ENCODE results near the gene TPGS1. TPM values are rescaled to one million over a fixed set of nuclear protein-coding genes. Genes with fewer than 3 reads are reported as not detected.

TPGS1 gene
- total RNA-seq, 1 experiment from 2014 or later = 22.6 TPM

GRCh38 chr19:489418-490196 lies 17.7 kb upstream of the TPGS1 start:
- peak; percentile 38 for DNase-seq
- Histone ChIP-seq H3K27me3 (no peaks in the 10 kb centered on the region), H3K4me3 (peak overlapping the region; percentile 71), H3K9me3 (no peaks in the 10 kb centered on the region), H3K36me3 (no peaks in the 10 kb centered on the region)

- no peak for DNase-seq
- Histone ChIP-seq H3K9me3 (no peaks in the 10 kb centered on the region), H3K27me3 (no peaks in the 10 kb centered on the region), H3K36me3 (no peaks in the 10 kb centered on the region), H3K4me3 (no peak overlapping the region)
These were observed 16.1 kb upstream of the TPGS1 start for GRCh38 chr19:491146-491741.

GRCh38 chr19:492091-492531 lies 15.2 kb upstream of the TPGS1 start:
- Histone ChIP-seq H3K4me3 (no peak overlapping the region), H3K9me3 (no peaks in the 10 kb centered on the region), H3K27me3 (no peaks in the 10 kb centered on the region), H3K36me3 (no peaks in the 10 kb centered on the region)
- no peak for DNase-seq

GRCh38 chr19:493391-494170 lies 13.7 kb upstream of the TPGS1 start:
- no peaks in the 10 kb centered on the region for H3K27me3 ChIP-seq
- H3K36me3 ChIP-seq = no peaks in the 10 kb centered on the region
- no peaks in the 10 kb centered on the region for H3K9me3 ChIP-seq
- H3K4me3 ChIP-seq = no peak overlapping the region
- DNase-seq = no peak

- H3K9me3 ChIP-seq = no peaks in the 10 kb centered on the region
- H3K36me3 ChIP-seq = no peaks in the 10 kb centered on the region
- no peaks in the 10 kb centered on the region for H3K27me3 ChIP-seq
- no peak for DNase-seq
- no peak overlapping the region for H3K4me3 ChIP-seq
These were observed 12.9 kb upstream of the TPGS1 start for GRCh38 chr19:494171-495080.

- no peak overlapping the region for H3K4me3 ChIP-seq
- DNase-seq = no peak
- no peaks in the 10 kb centered on the region for H3K9me3 ChIP-seq
- H3K36me3 ChIP-seq = no peaks in the 10 kb centered on the region
- no peaks in the 10 kb centered on the region for H3K27me3 ChIP-seq
These were observed 12.3 kb upstream of the TPGS1 start for GRCh38 chr19:495081-495401.

GRCh38 chr19:495402-496111 lies 11.7 kb upstream of the TPGS1 start:
- peak; percentile 52 for DNase-seq
- no peaks in the 10 kb centered on the region for H3K9me3 ChIP-seq
- H3K4me3 ChIP-seq = no peak overlapping the region
- no peaks in the 10 kb centered on the region for H3K36me3 ChIP-seq
- H3K27me3 ChIP-seq = no peaks in the 10 kb centered on the region

GRCh38 chr19:496112-496665 lies 11.1 kb upstream of the TPGS1 start, which contains the start of gene MADCAM1:
MADCAM1 (plus strand) TSS chr19:496486; CDS start chr19:496500, 14 bp downstream.
- no peaks in the 10 kb centered on the region for H3K36me3 ChIP-seq
- no peak within 1 kb of the TSS for H3K4me3 ChIP-seq
- no peak for DNase-seq
- H3K9me3 ChIP-seq = no peaks in the 10 kb centered on the region
- no peaks in the 10 kb centered on the region for H3K27me3 ChIP-seq

- Histone ChIP-seq H3K9me3 (no peaks in the 10 kb centered on the region), H3K4me3 (no peak overlapping the region), H3K36me3 (no peaks in the 10 kb centered on the region), H3K27me3 (no peaks in the 10 kb centered on the region)
- DNase-seq = no peak
These were observed 10.3 kb upstream of the TPGS1 start for GRCh38 chr19:496986-497385.

- H3K9me3 ChIP-seq = no peaks in the 10 kb centered on the region
- no peaks in the 10 kb centered on the region for H3K36me3 ChIP-seq
- no peak overlapping the region for H3K4me3 ChIP-seq
- DNase-seq = no peak
- no peaks in the 10 kb centered on the region for H3K27me3 ChIP-seq
These were observed 9.8 kb upstream of the TPGS1 start for GRCh38 chr19:497491-497868.

- Histone ChIP-seq H3K27me3 (no peaks in the 10 kb centered on the region), H3K36me3 (no peaks in the 10 kb centered on the region), H3K9me3 (no peaks in the 10 kb centered on the region), H3K4me3 (no peak overlapping the region)
- no peak for DNase-seq
These were observed 9.3 kb upstream of the TPGS1 start for GRCh38 chr19:497869-498510.

- Histone ChIP-seq H3K27me3 (no peaks in the 10 kb centered on the region), H3K9me3 (no peaks in the 10 kb centered on the region), H3K4me3 (no peak overlapping the region), H3K36me3 (no peaks in the 10 kb centered on the region)
- no peak for DNase-seq
These were observed 8.8 kb upstream of the TPGS1 start for GRCh38 chr19:498511-498891.

- Histone ChIP-seq H3K27me3 (no peaks in the 10 kb centered on the region), H3K36me3 (no peaks in the 10 kb centered on the region), H3K9me3 (no peaks in the 10 kb centered on the region), H3K4me3 (no peak overlapping the region)
- DNase-seq = no peak
These were observed 8.2 kb upstream of the TPGS1 start for GRCh38 chr19:498977-499623.

- H3K27me3 ChIP-seq = no peaks in the 10 kb centered on the region
- no peak overlapping the region for H3K4me3 ChIP-seq
- no peaks in the 10 kb centered on the region for H3K36me3 ChIP-seq
- no peak for DNase-seq
- no peaks in the 10 kb centered on the region for H3K9me3 ChIP-seq
These were observed 5.7 kb upstream of the TPGS1 start for GRCh38 chr19:501646-502045.

- H3K27me3 ChIP-seq = no peaks in the 10 kb centered on the region
- DNase-seq = no peak
- H3K4me3 ChIP-seq = no peak overlapping the region
- H3K36me3 ChIP-seq = no peaks in the 10 kb centered on the region
- H3K9me3 ChIP-seq = no peaks in the 10 kb centered on the region
These were observed 2.7 kb upstream of the TPGS1 start for GRCh38 chr19:504616-505015.
